GM23248 (cell line): ENCODE data around the gene CYREN.

Experiments
- EZH2 ChIP-seq: fragments of 200-600 bp; sonication (generic); IDR thresholded peaks from 2 replicates; pipeline ENCODE4 v1.6.1; 2018; ENCODE audit warnings: antibody characterized with exemption, mild to moderate bottlenecking; ENCODE audit not compliant: insufficient read depth, poor library complexity, severe bottlenecking
- EZH2phosphoT487 ChIP-seq: fragments of 200-600 bp; sonication (generic); IDR thresholded peaks from 2 replicates; pipeline ENCODE4 v1.6.1; 2018; ENCODE audit warnings: antibody characterized with exemption, moderate library complexity, mild to moderate bottlenecking, low read depth; ENCODE audit not compliant: insufficient read depth

DNA sequence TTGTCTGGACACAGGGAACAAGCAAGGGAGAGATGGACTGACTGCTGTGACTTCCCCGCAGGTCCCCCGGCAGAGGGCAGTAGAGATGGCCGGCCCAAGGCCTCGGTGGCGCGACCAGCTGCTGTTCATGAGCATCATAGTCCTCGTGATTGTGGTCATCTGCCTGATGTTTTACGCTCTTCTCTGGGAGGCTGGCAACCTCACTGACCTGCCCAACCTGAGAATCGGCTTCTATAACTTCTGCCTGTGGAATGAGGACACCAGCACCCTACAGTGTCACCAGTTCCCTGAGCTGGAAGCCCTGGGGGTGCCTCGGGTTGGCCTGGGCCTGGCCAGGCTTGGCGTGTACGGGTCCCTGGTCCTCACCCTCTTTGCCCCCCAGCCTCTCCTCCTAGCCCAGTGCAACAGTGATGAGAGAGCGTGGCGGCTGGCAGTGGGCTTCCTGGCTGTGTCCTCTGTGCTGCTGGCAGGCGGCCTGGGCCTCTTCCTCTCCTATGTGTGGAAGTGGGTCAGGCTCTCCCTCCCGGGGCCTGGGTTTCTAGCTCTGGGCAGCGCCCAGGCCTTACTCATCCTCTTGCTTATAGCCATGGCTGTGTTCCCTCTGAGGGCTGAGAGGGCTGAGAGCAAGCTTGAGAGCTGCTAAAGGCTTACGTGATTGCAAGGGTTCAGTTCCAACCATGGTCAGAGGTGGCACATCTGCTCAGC lies 6.0 kb downstream of the CYREN start:
- TF ChIP-seq EZH2 (no peak), EZH2phosphoT487 (no peak)
